Stimulated activated CD4-positive, alpha-beta T cell treated with anti-CD3 and anti-CD28 coated beads, TNF-alpha, amount 100 ng/mL, for 24 hours (primary cell): ENCODE measurements around the gene COBL.

Experiments used
- DNase-seq, 3 experiments: peaks; one replicate each; pipeline ENCODE4 v3.0.0-alpha.2; 2020; ENCODE audit warnings: low read depth in 3 of 3

COBL gene

GRCh38 chr7:51077316-51077986 lies 239.2 kb downstream of the COBL start:
- DNase-seq, result no peak

- DNase-seq, result no peak
Observed at GRCh38 chr7:51075681-51076580, 240.7 kb downstream of the COBL start.

GRCh38 chr7:51073171-51073570 lies 243.4 kb downstream of the COBL start:
- DNase-seq, result no peak

- DNase-seq, result no peak
Observed at GRCh38 chr7:51072281-51072680, 244.3 kb downstream of the COBL start.

GRCh38 chr7:51071427-51071826 lies 245.2 kb downstream of the COBL start:
- DNase-seq, result no peak

- no peak for DNase-seq
Observed at GRCh38 chr7:51070151-51070550, 246.5 kb downstream of the COBL start.

- no peak for DNase-seq
Observed at GRCh38 chr7:51069411-51070083, 247.1 kb downstream of the COBL start.

GRCh38 chr7:51068401-51068800 lies 248.2 kb downstream of the COBL start:
- no peak for DNase-seq

GRCh38 chr7:51067757-51068156 lies 248.9 kb downstream of the COBL start:
- DNase-seq, result peak in 2 of 3 experiments; percentile 8 to 37

GRCh38 chr7:51067258-51067657 lies 249.4 kb downstream of the COBL start:
- no peak for DNase-seq

GRCh38 chr7:51066405-51066882 lies 250.2 kb downstream of the COBL start:
- no peak for DNase-seq

- no peak for DNase-seq
Observed at GRCh38 chr7:51065766-51066165, 250.8 kb downstream of the COBL start.

GRCh38 chr7:51064688-51065087 lies 251.9 kb downstream of the COBL start:
- DNase-seq, result no peak

GRCh38 chr7:51062222-51062987 lies 254.2 kb downstream of the COBL start:
- no peak for DNase-seq

- DNase-seq, result no peak
Observed at GRCh38 chr7:51060536-51060935, 256.1 kb downstream of the COBL start.

GRCh38 chr7:51059504-51060142 lies 257.0 kb downstream of the COBL start:
- no peak for DNase-seq

- no peak for DNase-seq
Observed at GRCh38 chr7:51058764-51059163, 257.8 kb downstream of the COBL start.

GRCh38 chr7:51055039-51055840 lies 261.4 kb downstream of the COBL start:
- no peak for DNase-seq

GRCh38 chr7:51054231-51054630 lies 262.4 kb downstream of the COBL start:
- DNase-seq, result no peak
